ENCODE results near the gene TP53. TPM values are rescaled to one million over a fixed set of nuclear protein-coding genes. Genes with fewer than 3 reads are reported as not detected.

The TP53 gene
- total RNA-seq, 1 donor = 71.3 TPM

DNA sequence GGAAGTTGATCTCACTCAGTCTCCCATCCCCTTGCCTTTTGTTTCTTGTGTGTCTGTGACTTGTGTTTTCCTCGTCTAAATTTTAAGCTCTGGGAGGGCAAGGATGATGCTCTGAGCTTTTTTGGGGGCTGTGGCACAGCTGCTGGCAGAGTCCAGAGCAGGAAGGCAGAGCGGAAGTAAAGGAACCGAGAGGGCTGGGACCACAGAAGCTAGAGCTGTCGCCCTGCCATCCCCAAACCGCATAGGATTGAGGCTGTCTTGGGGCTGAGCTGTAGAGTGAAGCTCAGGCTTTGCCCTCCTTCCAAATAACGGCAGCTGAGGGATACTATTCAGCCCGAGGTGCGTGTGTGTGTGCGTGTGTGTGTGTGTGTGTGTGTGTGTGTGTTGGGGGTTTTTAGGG, 26.5 kb upstream of the TP53 start:
- Histone ChIP-seq H3K36me3 (ENCODE audit: insufficient read depth, low read length) (no peaks in the 10 kb centered on the region), H4K20me1 (ENCODE audit: insufficient read depth, low read length) (no peaks in the 10 kb centered on the region), H3K4me3 (ENCODE audit: insufficient read depth, low read length) (no peak overlapping the region), H3K9me3 (ENCODE audit: low read depth, low read length) (no peaks in the 10 kb centered on the region), H3K4me1 (ENCODE audit: insufficient read depth, low read length) (peaks cover 16% of the 10 kb centered on the region), H3K27me3 (ENCODE audit: insufficient read depth, low read length) (peaks cover 45% of the 10 kb centered on the region), H3K4me2 (ENCODE audit: insufficient read depth, low read length) (no peak overlapping the region), H3K27ac (ENCODE audit: low read depth, low read length) (no peak overlapping the region), H3K79me2 (ENCODE audit: insufficient read depth, low read length) (no peaks in the 10 kb centered on the region), H2AFZ (ENCODE audit: low read length) (no peak overlapping the region)
- DNase-seq (ENCODE audit: insufficient read length, low spot score, missing footprints) = peak; percentile 76
- TF ChIP-seq CTCF (IDR thresholded peaks at IDR 0.05; ENCODE audit: extremely low read depth, low read depth, low read length) = no peak

GRCh38 chr17:7712111-7712771, 25.0 kb upstream of the TP53 start:
- Histone ChIP-seq H3K27ac (ENCODE audit: low read depth, low read length) (no peak overlapping the region), H3K4me3 (ENCODE audit: insufficient read depth, low read length) (no peak overlapping the region), H3K4me1 (ENCODE audit: insufficient read depth, low read length) (peaks cover 8% of the 10 kb centered on the region), H3K9me3 (ENCODE audit: low read depth, low read length) (no peaks in the 10 kb centered on the region), H4K20me1 (ENCODE audit: insufficient read depth, low read length) (no peaks in the 10 kb centered on the region), H2AFZ (ENCODE audit: low read length) (no peak overlapping the region), H3K36me3 (ENCODE audit: insufficient read depth, low read length) (no peaks in the 10 kb centered on the region), H3K79me2 (ENCODE audit: insufficient read depth, low read length) (no peaks in the 10 kb centered on the region), H3K4me2 (ENCODE audit: insufficient read depth, low read length) (no peak overlapping the region), H3K27me3 (ENCODE audit: insufficient read depth, low read length) (peaks cover 42% of the 10 kb centered on the region)
- no peak for TF ChIP-seq CTCF (IDR thresholded peaks at IDR 0.05; ENCODE audit: extremely low read depth, low read depth, low read length)
- DNase-seq (ENCODE audit: insufficient read length, low spot score, missing footprints) = peak; percentile 45

GRCh38 chr17:7711051-7711755, 23.9 kb upstream of the TP53 start:
- Histone ChIP-seq H3K27me3 (ENCODE audit: insufficient read depth, low read length) (peaks cover 53% of the 10 kb centered on the region), H2AFZ (ENCODE audit: low read length) (no peak overlapping the region), H3K36me3 (ENCODE audit: insufficient read depth, low read length) (no peaks in the 10 kb centered on the region), H3K4me1 (ENCODE audit: insufficient read depth, low read length) (peaks cover 1% of the 10 kb centered on the region), H3K4me2 (ENCODE audit: insufficient read depth, low read length) (no peak overlapping the region), H3K27ac (ENCODE audit: low read depth, low read length) (no peak overlapping the region), H3K9me3 (ENCODE audit: low read depth, low read length) (no peaks in the 10 kb centered on the region), H4K20me1 (ENCODE audit: insufficient read depth, low read length) (no peaks in the 10 kb centered on the region), H3K4me3 (ENCODE audit: insufficient read depth, low read length) (no peak overlapping the region), H3K79me2 (ENCODE audit: insufficient read depth, low read length) (no peaks in the 10 kb centered on the region)
- TF ChIP-seq CTCF (IDR thresholded peaks at IDR 0.05; ENCODE audit: extremely low read depth, low read depth, low read length) = no peak
- DNase-seq (ENCODE audit: insufficient read length, low spot score, missing footprints) = peak; percentile 51

DNA sequence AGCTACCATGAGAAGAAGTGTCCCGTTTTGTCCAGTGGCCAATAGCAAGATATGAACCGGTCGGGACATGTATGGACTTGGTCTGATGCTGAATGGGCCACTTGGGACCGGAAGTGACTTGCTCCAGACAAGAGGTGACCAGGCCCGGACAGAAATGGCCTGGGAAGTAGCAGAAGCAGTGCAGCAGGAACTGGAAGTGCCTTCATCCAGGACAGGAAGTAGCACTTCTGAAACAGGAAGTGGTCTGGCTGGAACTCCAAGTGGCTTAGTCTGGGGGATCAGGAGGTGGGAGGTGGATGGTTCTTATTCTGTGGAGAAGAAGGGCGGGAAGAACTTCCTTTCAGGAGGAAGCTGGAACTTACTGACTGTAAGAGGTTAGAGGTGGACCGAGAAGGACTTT, 23.0 kb upstream of the TP53 start:
- DNase-seq (ENCODE audit: insufficient read length, low spot score, missing footprints) = peak; percentile 39
- Histone ChIP-seq H4K20me1 (ENCODE audit: insufficient read depth, low read length) (no peaks in the 10 kb centered on the region), H3K27ac (ENCODE audit: low read depth, low read length) (no peak overlapping the region), H3K4me3 (ENCODE audit: insufficient read depth, low read length) (no peak overlapping the region), H3K36me3 (ENCODE audit: insufficient read depth, low read length) (no peaks in the 10 kb centered on the region), H2AFZ (ENCODE audit: low read length) (peak overlapping the region; percentile 35), H3K4me2 (ENCODE audit: insufficient read depth, low read length) (no peak overlapping the region), H3K27me3 (ENCODE audit: insufficient read depth, low read length) (peaks cover 54% of the 10 kb centered on the region), H3K79me2 (ENCODE audit: insufficient read depth, low read length) (no peaks in the 10 kb centered on the region), H3K9me3 (ENCODE audit: low read depth, low read length) (no peaks in the 10 kb centered on the region), H3K4me1 (ENCODE audit: insufficient read depth, low read length) (no peaks in the 10 kb centered on the region)
- no peak for TF ChIP-seq CTCF (IDR thresholded peaks at IDR 0.05; ENCODE audit: extremely low read depth, low read depth, low read length)
